Measurements from ENCODE around the gene PAWR.
"Not testable (repeated sequence)": the region's sequence is repeated elsewhere in the genome, so short reads cannot be mapped to it uniquely, and the experiment has no call there.

Gene PAWR

GRCh38 chr12:79591988-79592387, 98.8 kb downstream of the PAWR start:
- DNase-seq (ENCODE audit: low read depth) = no peak

- no peak for DNase-seq (ENCODE audit: low read depth)
These were observed 100.0 kb downstream of the PAWR start for GRCh38 chr12:79590751-79591150.

GRCh38 chr12:79587368-79587767, 103.4 kb downstream of the PAWR start:
- DNase-seq (ENCODE audit: low read depth) = no peak

GRCh38 chr12:79585147-79585546, 105.6 kb downstream of the PAWR start:
- no peak for DNase-seq (ENCODE audit: low read depth)

- DNase-seq (ENCODE audit: low read depth) = no peak
These were observed 116.9 kb downstream of the PAWR start for GRCh38 chr12:79573820-79574219.

- DNase-seq (ENCODE audit: low read depth) = no peak
These were observed 121.1 kb downstream of the PAWR start for GRCh38 chr12:79569679-79570078.

GRCh38 chr12:79567175-79567563, 123.6 kb downstream of the PAWR start:
- DNase-seq (ENCODE audit: low read depth) = no peak

- no peak for DNase-seq (ENCODE audit: low read depth)
These were observed 124.2 kb downstream of the PAWR start for GRCh38 chr12:79566452-79567174.

- DNase-seq (ENCODE audit: low read depth) = not testable (repeated sequence)
These were observed 125.9 kb downstream of the PAWR start for GRCh38 chr12:79564727-79565350.

- no peak for DNase-seq (ENCODE audit: low read depth)
These were observed 127.6 kb downstream of the PAWR start for GRCh38 chr12:79563021-79563740.

GRCh38 chr12:79561401-79562132, 129.2 kb downstream of the PAWR start:
- no peak for DNase-seq (ENCODE audit: low read depth)

- no peak for DNase-seq (ENCODE audit: low read depth)
These were observed 130.4 kb downstream of the PAWR start for GRCh38 chr12:79560225-79560889.

GRCh38 chr12:79559591-79559990, 131.2 kb downstream of the PAWR start:
- DNase-seq (ENCODE audit: low read depth) = no peak

- DNase-seq (ENCODE audit: low read depth) = no peak
These were observed 131.8 kb downstream of the PAWR start for GRCh38 chr12:79558924-79559469.

GRCh38 chr12:79557690-79558315, 133.0 kb downstream of the PAWR start:
- no peak for DNase-seq (ENCODE audit: low read depth)

- no peak for DNase-seq (ENCODE audit: low read depth)
These were observed 135.5 kb downstream of the PAWR start for GRCh38 chr12:79555028-79555925.

- no peak for DNase-seq (ENCODE audit: low read depth)
These were observed 136.7 kb downstream of the PAWR start for GRCh38 chr12:79553863-79554574.

- DNase-seq (ENCODE audit: low read depth) = no peak
These were observed 138.6 kb downstream of the PAWR start for GRCh38 chr12:79552192-79552591.

GRCh38 chr12:79549531-79550271, 141.1 kb downstream of the PAWR start:
- no peak for DNase-seq (ENCODE audit: low read depth)

Measured in T-helper 22 cell (primary cell).